Myometrial cell (primary cell): ENCODE data around the gene RACGAP1. TPM values are rescaled to one million over a fixed set of nuclear protein-coding genes. Genes with fewer than 3 reads are reported as not detected.

Source experiments
- total RNA-seq: library from RNA; depleted of rRNA; stranded (reverse); fragments of >200 nt; gene quantifications from 2 replicates; pipeline ENCODE4 v1.2.3, GENCODE V29; 2015

RACGAP1 gene, protein sequence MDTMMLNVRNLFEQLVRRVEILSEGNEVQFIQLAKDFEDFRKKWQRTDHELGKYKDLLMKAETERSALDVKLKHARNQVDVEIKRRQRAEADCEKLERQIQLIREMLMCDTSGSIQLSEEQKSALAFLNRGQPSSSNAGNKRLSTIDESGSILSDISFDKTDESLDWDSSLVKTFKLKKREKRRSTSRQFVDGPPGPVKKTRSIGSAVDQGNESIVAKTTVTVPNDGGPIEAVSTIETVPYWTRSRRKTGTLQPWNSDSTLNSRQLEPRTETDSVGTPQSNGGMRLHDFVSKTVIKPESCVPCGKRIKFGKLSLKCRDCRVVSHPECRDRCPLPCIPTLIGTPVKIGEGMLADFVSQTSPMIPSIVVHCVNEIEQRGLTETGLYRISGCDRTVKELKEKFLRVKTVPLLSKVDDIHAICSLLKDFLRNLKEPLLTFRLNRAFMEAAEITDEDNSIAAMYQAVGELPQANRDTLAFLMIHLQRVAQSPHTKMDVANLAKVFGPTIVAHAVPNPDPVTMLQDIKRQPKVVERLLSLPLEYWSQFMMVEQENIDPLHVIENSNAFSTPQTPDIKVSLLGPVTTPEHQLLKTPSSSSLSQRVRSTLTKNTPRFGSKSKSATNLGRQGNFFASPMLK
- total RNA-seq: 53.0 and 62.6 TPM in 2 replicates

DNA sequence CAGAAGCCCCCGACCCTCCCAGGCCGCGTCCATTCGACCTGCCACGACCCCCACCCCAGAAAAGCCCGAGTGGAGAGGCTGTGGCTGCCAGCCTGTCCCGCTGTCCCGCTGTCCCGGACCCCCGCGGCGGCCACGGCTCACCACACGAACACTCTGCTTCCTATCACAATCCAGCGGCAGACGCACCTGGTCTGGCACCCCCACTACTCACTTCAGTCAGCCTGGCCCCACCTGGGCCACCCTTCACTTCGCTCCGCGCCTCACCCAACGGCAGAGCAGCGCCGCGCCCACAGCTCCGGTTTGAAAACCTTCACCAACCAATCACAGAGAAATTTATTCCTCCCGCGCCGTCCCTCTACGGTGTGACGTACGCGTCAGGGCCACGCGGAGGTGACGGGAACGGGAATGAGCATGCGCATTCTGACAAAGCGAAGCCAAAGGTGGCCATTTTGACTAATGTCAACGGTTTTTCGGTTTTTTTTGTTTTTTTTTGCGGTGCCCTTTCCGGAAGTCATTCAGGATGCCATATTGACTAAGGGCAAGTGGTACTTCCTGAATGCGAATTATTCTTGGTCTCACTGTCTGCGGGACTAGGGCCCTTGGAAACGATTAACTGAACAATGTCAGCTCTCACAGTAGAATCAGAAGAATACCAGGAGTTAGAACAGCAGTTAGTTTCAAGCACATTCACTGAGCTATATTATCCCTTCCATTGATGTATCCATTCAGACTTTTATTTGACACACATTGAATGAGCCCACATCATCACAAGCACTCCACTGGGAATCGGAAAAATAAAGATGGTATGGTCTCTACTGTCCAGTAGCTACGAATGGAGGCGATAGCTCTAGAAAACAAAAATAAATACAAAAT, at the start of gene RACGAP1:
TSS of gene RACGAP1 (minus strand) at position 308 of the 873 bp plus-strand sequence. CDS start 8,779 bp downstream, outside the sequence.

DNA sequence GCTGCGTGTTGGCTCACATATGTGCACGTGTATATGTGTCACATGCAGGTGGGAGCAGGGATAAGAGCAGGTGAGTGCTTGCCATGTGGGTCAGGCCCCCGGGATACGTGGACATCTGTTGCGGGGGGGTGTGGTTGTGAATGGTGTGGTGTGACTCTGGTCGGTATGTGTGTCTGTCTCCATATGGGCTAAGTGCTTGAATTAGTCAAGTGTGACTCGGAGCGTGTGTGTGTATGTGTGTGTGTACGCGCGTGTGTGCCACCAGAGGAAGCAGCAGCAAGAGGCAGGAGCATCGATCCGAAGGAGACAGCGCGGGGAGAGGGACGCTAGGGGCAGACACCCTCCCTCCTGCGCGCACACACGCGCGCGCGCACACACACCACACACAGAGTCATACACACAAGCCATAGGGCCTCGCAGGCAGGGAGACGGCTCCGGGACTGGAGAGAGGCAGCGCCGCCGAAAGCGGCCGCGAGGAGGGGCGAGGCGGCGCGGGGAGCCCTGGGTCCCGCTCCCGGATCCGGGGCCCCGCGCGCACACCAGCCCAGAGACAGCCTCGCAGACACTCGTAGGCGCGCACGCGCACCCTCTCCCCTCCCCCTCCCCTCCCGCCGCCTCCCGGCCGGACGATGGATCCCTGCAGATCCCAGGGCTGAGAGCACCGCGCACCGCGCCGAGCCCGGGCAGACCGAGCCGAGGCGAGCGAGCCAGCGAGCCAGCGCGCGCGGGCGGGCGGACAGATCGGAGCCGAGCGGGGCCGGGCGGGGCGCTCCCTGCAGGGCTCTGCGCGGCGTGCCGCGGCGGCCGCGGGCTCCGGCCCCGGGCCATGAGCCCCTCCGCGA, 31.9 kb upstream of the RACGAP1 start, which contains the start of gene ASIC1:
TSS of gene ASIC1 (plus strand) at position 597 of the 842 bp plus-strand sequence. CDS start 1,171 bp downstream, outside the sequence.

DNA sequence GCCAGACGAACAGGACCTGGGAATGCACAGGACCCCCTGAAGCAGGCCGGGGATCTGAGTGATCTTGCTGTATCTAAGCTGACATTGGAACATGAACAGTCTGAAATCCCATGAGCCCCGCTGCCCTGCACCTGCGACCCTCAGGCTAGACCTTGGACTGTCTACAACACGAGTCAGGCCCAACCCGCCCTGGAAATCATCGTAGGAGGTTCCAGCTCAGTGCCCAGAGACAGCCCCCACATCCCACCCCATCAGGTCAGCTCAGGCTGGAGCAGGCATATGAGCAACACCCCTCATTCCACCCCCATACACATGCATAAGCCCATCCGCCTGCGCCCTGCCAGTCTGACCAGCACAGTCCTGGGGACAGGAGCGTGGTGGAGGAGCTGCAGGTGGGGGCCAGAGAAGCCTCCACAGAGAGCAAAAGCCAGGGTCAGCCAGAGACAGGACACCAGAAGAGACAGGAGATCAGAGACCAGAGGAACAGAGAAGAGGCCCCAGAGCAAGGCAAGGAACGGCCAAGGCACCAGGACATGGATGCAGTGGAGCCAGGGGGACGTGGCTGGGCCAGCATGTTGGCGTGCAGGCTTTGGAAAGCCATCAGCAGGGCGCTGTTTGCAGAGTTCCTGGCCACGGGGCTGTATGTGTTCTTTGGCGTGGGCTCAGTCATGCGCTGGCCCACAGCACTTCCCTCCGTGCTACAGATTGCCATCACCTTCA, 52.5 kb downstream of the RACGAP1 start, which contains the start of gene AQP6:
TSS of gene AQP6 (plus strand) at position 307 of the 720 bp plus-strand sequence. CDS start at position 534, 227 bp downstream.

DNA sequence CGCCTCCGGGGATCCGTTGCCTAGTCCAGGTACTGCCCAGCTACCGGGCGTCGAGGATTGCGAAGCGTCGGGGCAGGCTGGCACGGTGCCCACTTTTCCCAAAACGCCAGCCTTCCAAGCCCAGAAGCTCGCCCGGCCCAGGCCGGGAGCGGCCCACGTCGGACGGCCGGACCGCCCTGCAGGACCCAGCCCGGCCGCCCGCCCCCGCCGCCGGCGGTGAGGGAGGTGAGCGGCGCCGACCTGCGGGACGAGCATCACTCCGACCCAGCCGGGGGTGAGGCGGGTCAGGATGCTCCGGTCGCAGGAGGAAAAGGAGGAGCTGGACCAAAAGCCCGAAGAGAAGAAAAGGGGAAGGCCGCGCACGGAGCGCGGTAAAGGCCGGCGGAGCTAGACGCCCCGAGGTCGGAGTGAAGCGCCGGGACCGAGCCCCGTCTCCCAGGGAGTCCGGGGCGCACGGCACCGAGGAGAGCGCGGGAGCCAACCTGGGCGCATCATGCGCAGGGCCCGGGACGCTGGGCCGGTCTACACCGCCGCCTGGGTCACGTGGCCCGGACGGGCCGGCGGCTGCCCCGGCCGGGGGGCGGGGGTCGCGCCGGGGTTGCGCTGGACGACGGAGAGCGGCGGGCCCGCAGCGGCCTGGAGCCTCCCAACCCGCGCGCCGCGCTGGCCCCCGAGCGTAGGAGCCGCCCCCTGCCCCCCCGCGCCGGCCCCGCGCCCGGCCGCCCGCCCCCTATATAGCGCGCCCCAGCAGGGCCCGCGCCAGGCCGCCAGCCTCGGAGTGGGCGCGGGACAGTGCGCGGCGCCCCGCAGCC, 64.0 kb downstream of the RACGAP1 start, which contains the start of gene AQP5:
TSS of gene AQP5 (plus strand) at position 762 of the 812 bp plus-strand sequence. CDS start 146 bp downstream, outside the sequence.

DNA sequence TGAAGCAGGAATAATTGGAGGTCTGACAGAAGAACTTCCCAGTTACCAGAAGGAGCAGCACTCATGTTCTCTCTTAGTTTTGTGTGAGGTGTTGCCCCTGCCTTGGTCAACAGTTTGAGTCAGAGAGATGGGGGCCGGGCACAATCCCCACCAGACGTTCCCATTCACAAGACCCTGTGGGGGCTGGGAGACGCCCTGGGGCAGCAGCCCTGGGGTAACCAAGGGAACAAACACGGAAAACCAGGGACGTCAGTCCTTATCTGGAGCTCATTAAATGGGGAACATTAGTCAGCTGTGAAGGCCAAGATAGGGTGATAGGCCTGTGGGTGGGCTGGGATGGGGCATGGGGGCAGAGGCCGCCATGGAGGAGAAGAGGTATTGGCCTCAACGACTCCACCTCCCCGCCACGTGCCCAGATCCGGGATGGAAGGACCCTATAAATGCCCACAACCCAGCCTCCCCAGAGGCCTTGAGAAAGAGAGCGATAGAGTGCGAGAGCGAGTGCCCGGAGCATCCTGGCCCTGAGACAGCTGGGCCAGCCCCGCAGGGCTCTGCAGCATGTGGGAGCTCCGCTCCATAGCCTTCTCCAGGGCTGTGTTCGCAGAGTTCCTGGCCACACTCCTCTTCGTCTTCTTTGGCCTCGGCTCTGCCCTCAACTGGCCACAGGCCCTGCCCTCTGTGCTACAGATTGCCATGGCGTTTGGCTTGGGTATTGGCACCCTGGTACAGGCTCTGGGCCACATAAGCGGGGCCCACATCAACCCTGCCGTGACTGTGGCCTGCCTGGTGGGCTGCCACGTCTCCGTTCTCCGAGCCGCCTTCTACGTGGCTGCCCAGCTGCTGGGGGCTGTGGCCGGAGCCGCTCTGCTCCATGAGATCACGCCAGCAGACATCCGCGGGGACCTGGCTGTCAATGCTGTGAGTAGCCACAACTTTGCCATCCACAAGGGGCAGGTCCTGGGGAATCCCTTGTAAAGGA, 74.7 kb downstream of the RACGAP1 start, which contains the start of gene AQP2:
TSS of gene AQP2 (plus strand) at position 465 of the 979 bp plus-strand sequence. CDS start at position 559, 94 bp downstream.

Other genes with a start within 250 kb of the RACGAP1 start
- 22.3 and 25.9 TPM in 2 replicates for gene NCKAP5L, start 197.1 kb downstream of the RACGAP1 start, total RNA-seq
- gene BCDIN3D, start 182.4 kb downstream of the RACGAP1 start, total RNA-seq: 2.0 and 2.5 TPM in 2 replicates
- gene FAIM2, start 121.6 kb downstream of the RACGAP1 start, total RNA-seq: 0.29 and 0.71 TPM in 2 replicates
- not detected in 2 replicates for gene AQP2, start 74.8 kb downstream of the RACGAP1 start, total RNA-seq
- gene AQP5, start 63.6 kb downstream of the RACGAP1 start, total RNA-seq: not detected in 2 replicates
- not detected in 2 replicates for gene AQP6, start 52.5 kb downstream of the RACGAP1 start, total RNA-seq
- gene ASIC1, start 32.1 kb upstream of the RACGAP1 start, total RNA-seq: 1.4 TPM in 2 replicates
- 30.3 and 54.5 TPM in 2 replicates for gene SMARCD1, start 59.8 kb upstream of the RACGAP1 start, total RNA-seq
- 0.18 TPM in 1 of 2 replicates, not detected in the other for gene GPD1, start 78.5 kb upstream of the RACGAP1 start, total RNA-seq
- gene COX14, start 86.7 kb upstream of the RACGAP1 start, total RNA-seq: 45.3 and 45.9 TPM in 2 replicates
- 34.9 and 38.9 TPM in 2 replicates for gene CERS5, start 141.9 kb upstream of the RACGAP1 start, total RNA-seq